DMS114 treated with DMSO at 0.1 percent for 48 hours (cell line): Measurements from ENCODE around the gene DLG1.

Experiments
- DNase-seq: peaks from one replicate; lab custom pipeline; 2025; ENCODE audit not compliant: unreplicated experiment; lab: John Stamatoyannopoulos, UW

DLG1 gene

GRCh38 chr3:197298341-197298944, at the start of gene DLG1:
TSS of gene DLG1 (minus strand) at chr3:197298612. CDS start at chr3:197297204, 1,408 bp downstream.
- peak; percentile 58 for DNase-seq

GRCh38 chr3:197348014-197348413, 49.6 kb upstream of the DLG1 start:
- DNase-seq = no peak

DNA sequence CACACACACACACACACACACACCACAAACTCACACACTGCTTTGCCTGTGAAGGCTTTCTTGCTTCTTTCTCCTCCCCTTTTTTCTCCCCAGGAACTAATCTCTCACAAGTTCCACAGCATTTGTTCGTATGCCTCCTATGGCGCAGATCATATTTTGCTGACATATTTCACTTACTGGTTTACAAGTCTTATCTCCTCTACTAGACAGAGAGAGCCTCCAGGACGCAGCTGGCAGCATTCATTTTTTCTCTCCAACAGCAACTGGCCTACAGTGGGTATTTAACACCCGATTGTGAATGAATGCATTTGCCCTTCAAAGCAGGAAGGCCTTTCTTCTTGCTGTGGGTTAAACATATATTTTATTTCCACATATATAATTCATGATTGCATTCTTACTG, 47.0 kb upstream of the DLG1 start:
- DNase-seq = no peak

DNA sequence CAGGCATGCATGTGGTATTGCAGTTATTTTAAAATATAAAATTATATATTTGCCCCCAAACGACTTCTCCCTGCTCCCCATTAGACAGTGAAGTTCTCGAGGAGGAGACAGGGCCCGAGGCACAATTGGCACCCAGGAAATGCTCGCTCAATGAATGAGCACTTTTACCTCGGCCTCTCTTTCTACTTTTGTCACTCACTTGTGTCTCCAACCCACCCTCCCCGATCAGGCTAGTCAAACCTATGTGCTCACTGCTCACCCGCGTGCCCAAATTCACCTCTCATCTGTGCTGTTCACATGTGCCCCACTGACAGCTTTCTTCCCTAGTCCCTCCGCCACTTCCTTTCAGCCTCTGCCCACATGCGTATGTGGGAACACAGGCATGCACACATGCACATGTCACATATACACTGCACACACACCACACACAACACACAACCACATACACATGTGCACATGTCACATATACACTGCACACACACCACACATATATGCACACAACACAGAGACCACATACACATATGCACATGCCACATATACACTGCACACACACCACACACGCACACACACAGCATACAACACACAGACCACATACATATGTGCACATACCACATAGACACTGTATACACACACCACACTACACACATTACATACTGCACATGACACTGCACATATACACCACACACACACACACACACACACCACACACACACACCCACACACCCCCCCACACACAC, 46.3 kb upstream of the DLG1 start:
- no peak for DNase-seq

GRCh38 chr3:197343656-197344408, 45.4 kb upstream of the DLG1 start:
- DNase-seq = no peak

- no peak for DNase-seq
Measured at GRCh38 chr3:197343111-197343510, 44.7 kb upstream of the DLG1 start.

DNA sequence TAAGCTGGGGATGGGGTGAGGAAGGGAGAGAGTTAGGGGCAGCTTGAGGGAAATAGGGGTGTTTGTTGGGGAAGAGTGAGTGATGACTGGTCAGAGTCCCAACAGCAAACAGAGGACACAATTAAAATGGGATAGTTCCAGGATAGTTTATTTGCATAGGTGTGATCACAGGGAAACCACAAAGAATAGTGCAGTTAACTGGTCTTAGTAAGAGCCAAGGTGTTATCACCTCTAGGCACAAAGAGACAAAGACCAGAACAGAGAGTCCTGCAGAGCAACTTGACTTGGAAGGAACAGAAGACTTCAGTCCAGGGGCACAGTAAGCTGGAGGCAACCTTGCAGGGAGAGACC, 42.1 kb upstream of the DLG1 start:
- no peak for DNase-seq

DNA sequence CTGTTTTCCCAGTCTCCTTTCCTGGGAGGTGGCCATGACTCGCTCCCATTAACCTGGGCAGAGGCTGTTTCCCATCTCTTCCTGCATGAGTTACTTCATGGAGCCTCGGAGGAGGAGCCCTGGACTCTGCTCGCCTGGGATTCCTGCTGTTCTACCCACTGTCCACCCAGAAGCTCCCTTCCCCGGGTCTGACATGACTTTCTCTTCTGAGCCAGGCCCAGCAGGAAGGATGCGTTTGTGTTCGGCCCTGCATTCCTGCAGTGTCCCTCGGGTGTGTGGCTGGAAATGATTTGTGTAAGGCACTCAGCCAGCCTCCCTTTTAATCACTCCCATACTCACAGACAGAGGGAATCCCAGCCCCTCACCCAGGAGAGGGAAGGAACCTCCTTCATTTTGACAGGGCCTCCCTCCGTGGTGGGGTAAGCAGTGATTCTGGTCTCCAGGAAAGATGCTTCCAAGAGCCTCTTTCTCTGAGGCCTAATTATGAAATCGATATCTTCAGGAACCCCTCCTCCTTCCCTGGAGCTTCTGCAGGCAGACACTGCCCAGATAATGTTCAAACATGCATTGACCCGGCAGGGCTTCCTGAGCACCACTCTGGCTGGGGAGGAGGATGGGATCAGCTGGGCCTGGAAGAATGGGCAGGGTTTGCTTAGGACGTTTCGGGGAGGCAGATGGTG, 41.6 kb upstream of the DLG1 start:
- no peak for DNase-seq

DNA sequence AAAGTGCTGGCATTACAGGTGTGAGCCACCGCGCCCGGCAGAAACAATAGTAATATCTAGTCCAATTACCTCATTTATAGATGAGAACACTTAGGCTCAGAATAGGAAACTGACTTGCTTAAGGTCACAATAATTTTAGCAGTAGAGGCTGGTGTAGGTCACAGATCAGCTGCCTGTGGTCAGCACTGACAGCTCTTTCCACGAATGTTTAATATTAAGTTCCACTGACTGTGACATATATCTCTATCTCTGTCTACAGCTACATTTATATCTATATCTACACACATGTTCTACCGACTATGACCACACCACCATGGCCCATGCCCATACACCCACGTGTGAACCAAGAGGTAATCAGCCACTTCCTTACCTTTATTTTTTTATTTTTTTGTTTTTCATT, 40.2 kb upstream of the DLG1 start:
- DNase-seq = no peak

GRCh38 chr3:197337656-197338055, 39.2 kb upstream of the DLG1 start:
- no peak for DNase-seq

DNA sequence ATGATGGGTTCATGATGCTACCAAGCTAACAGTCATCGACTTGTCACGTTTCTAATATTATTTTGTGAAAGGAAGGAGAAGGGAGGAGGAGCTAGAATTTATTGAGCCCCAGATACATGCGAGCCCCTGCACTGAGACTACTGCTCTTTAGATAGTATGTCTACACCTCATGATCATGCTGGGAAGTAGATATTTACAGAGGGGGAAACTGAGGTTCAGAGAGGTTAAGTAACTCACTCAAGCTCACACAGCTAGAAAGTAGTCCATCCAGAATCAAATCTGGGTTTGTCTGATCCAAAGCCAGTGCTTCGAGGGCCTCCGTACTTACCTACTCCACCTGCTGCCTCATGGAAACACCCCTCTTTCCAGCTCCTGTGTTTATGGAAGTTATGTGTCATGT, 38.8 kb upstream of the DLG1 start:
- no peak for DNase-seq

DNA sequence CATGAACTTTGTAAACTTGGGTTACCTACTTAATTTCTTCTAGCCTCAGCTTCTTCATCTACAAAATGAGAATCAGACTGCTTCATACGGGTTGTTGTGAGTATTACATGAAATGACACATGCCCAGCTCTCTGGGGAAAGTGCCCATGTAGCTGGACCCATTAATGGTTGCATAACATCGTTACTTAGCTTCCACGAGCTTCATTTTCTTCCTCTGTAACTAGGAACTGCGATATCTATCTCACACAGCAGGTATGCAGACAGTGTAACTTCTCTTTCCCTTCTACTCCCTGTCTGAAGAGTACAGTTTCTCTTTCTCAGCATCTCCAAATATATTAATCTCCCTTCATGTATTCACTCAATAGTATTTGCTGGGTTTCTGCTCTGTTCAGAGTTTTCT, 37.9 kb upstream of the DLG1 start:
- DNase-seq = no peak

DNA sequence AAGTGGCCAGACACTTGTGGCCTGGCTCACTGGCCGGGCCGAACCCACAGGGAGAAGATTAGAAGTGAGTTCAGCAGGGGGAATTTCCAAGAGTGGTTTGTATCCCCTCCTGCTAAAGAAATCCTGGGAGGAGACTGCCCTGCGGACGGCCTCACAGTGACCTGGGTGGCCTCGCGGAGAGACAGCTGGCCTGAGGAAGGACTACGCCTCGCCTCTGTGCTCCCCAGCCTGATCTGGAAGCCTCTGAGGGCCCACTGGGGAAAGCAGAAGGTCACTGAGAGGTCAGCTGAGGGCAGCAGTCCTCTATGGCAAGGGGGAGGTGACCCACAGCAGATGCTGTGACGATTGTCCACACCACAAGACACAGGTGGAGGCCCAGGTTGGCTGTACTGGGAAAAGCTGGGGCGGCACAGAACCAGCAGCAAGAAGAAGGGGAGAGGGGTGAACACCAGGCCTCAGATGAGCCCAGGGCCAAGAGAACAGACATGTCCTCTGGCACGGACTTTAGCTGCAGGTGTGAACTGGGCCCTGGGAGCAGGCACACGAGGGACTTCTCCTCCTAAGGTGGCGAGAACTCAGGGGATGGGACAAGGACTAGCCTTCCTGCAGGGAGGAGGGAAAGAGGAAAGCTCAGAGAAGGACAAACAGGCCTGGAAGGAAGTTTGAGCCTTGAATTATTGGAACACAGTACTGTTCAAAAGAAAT, 37.2 kb upstream of the DLG1 start:
- DNase-seq = no peak

DNA sequence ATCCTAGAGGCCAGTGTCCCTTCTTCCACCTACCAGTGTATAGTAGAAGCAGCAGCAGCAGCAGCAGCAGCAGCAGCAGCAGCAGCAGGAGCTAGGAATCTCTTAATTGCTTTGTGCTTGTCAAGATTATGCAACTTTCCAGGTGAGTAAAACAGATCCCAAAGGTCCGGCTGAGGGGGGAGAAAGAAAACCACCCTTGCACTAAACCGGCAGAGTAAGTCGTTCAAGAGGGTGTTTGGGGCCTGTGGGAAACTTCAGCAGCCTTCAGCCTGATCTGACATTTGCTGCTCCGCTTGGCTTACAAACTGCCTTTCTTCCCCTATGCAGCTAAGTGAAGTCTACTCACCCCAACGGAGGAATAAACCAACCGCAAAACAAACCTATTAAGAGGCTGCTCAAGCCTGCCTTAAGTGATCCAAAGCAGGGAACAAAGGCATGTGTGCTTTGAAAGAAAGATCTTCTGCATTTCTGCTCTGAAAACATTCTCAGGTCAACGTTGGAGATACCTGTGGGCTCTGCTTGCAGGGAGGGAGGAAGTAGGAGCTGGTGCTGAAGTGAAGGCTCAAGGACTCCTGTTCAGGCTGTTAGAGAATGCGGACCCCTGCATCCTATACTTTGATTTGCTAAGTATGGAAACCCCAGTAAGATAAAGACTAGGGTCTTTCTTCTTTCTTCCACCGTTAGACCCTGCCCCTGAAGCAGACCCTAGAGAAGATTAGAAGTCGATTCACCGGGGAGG, 35.7 kb upstream of the DLG1 start:
- DNase-seq = no peak

DNA sequence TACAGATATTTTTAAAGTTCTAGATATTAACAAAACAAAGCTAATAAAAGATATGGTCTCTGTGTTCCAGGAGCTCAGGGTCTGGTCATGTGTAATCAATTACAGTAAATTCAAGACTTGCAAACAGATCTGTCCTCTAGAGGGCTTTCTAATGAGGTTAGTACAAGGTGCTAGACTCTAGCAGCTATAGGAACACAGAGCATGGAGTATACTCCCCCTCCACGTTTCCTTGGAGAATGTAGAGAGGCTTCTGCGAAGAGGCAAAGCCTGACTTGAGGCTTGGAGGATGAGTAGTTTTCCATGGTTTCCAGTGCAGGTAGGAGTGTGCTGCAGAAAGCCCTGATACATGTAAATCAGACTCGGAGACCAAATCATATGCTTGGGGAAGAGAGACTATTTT, 32.7 kb upstream of the DLG1 start:
- DNase-seq = no peak

DNA sequence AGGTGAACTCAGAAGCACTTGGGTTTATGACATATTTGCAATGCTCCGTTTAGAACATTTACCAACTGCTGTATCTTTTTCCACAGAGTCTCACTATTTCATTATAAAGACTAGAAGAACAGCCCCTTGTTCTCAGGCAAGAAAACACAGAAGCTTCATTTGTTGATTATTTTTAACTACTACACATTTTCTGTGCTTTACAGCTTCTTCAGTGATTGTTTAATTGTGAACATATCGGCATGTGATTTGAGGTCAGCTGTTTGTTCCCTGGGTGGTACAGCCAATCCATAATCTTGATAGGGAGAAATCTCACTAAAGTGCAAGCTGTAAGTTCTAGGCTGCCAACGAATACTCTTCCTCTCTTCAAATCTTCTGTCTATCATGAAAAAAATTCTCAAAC, 31.0 kb upstream of the DLG1 start:
- no peak for DNase-seq

DNA sequence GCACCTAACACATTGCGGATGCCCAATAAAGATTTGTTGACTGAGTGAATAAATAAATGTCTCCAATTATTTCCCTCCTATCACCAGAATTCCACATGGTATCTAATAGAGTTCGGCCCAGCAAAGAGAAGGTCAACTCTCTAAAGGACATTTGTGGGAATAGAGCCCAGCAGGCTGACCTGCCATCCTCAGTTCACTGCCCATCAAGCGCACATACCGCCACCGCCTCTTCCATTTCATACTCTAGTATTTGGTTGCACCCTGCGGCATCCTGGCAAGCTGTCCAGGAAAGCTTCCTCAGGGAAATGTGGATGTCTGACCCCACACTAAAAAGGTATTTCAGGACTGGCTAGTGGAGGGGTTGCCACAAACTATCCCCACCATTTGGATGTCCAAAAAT, 29.8 kb upstream of the DLG1 start:
- no peak for DNase-seq

GRCh38 chr3:197327701-197328100, 29.3 kb upstream of the DLG1 start:
- DNase-seq = no peak

DNA sequence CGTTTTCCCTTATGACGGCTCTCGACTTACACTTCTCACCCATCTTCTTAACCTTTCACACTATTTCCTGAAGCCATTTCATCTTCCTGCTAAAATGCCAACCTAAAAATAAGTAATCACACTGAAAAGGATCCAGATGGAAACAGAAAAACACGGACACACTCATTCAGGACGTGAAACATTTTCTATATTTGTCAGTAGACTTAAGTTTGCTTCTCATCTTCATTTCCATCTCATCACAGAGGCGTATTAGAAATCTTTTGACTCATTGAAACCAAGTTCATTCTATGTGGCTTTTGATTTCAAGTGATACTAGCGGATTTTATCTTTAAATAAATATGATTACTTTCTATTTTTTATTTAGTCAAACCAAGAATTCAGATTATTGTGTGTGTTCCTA, 27.4 kb upstream of the DLG1 start:
- no peak for DNase-seq

- no peak for DNase-seq
Measured at GRCh38 chr3:197322149-197322548, 23.7 kb upstream of the DLG1 start.

DNA sequence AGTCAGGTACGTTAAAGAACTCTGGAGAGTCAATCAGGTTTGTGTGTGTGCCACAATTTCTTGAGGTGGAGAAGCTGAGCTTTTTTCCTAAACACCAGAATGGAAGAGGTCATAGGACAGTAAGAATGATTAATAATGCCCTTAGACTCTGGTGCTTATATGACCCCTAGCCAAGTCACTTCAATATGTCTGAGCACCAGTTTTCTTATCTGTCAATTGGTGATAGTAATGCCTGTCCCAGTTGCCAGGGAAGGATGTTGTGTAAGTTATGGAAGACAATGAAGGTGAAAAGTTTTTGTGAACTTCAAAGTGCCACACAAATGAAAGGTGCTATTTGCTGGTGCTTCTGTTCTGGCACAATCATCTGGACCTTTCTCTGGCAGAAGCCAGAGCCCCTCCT, 22.2 kb upstream of the DLG1 start:
- DNase-seq = no peak
